ENCODE measurements around the gene LYVE1. TPM values are rescaled to one million over a fixed set of nuclear protein-coding genes. Genes with fewer than 3 reads are reported as not detected.

The LYVE1 gene
- total RNA-seq, 1 donor: not detected

- H2AFZ ChIP-seq (ENCODE audit: low read length): no peak overlapping the region
- TF ChIP-seq, protein P1, sequence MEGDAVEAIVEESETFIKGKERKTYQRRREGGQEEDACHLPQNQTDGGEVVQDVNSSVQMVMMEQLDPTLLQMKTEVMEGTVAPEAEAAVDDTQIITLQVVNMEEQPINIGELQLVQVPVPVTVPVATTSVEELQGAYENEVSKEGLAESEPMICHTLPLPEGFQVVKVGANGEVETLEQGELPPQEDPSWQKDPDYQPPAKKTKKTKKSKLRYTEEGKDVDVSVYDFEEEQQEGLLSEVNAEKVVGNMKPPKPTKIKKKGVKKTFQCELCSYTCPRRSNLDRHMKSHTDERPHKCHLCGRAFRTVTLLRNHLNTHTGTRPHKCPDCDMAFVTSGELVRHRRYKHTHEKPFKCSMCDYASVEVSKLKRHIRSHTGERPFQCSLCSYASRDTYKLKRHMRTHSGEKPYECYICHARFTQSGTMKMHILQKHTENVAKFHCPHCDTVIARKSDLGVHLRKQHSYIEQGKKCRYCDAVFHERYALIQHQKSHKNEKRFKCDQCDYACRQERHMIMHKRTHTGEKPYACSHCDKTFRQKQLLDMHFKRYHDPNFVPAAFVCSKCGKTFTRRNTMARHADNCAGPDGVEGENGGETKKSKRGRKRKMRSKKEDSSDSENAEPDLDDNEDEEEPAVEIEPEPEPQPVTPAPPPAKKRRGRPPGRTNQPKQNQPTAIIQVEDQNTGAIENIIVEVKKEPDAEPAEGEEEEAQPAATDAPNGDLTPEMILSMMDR (IDR thresholded peaks at IDR 0.05; ENCODE audit: extremely low read depth, low read depth, low read length): no peak
- DNase-seq (ENCODE audit: insufficient read length, low spot score, missing footprints): no peak
- H3K4me1 ChIP-seq (ENCODE audit: insufficient read depth, low read length): peaks cover 38% of the 10 kb centered on the region
- no peaks in the 10 kb centered on the region for H4K20me1 ChIP-seq (ENCODE audit: insufficient read depth, low read length)
- H3K4me3 ChIP-seq (ENCODE audit: insufficient read depth, low read length): no peak overlapping the region
- H3K4me2 ChIP-seq (ENCODE audit: insufficient read depth, low read length): no peak overlapping the region
- no peaks in the 10 kb centered on the region for H3K79me2 ChIP-seq (ENCODE audit: insufficient read depth, low read length)
- no peaks in the 10 kb centered on the region for H3K9me3 ChIP-seq (ENCODE audit: low read depth, low read length)
- H3K27ac ChIP-seq (ENCODE audit: low read depth, low read length): no peak overlapping the region
- H3K27me3 ChIP-seq (ENCODE audit: insufficient read depth, low read length): peaks cover 6% of the 10 kb centered on the region
- no peaks in the 10 kb centered on the region for H3K36me3 ChIP-seq (ENCODE audit: insufficient read depth, low read length)
Measured at GRCh38 chr11:10608584-10608983, 40.1 kb upstream of the LYVE1 start.

- Histone ChIP-seq H3K4me2 (ENCODE audit: insufficient read depth, low read length) (no peak overlapping the region), H3K4me1 (ENCODE audit: insufficient read depth, low read length) (peaks cover 38% of the 10 kb centered on the region)
Measured at GRCh38 chr11:10607462-10608132, 39.1 kb upstream of the LYVE1 start.

GRCh38 chr11:10606536-10607208 lies 38.2 kb upstream of the LYVE1 start:
- peak; percentile 79 for DNase-seq (ENCODE audit: insufficient read length, low spot score, missing footprints)
- TF ChIP-seq, protein P1 (IDR thresholded peaks at IDR 0.05; ENCODE audit: extremely low read depth, low read depth, low read length): no peak
- Histone ChIP-seq H2AFZ (ENCODE audit: low read length) (peak overlapping the region; percentile 49), H3K9me3 (ENCODE audit: low read depth, low read length) (no peaks in the 10 kb centered on the region), H3K36me3 (ENCODE audit: insufficient read depth, low read length) (no peaks in the 10 kb centered on the region), H3K4me3 (ENCODE audit: insufficient read depth, low read length) (peak overlapping the region; percentile 2), H4K20me1 (ENCODE audit: insufficient read depth, low read length) (no peaks in the 10 kb centered on the region), H3K79me2 (ENCODE audit: insufficient read depth, low read length) (no peaks in the 10 kb centered on the region), H3K4me2 (ENCODE audit: insufficient read depth, low read length) (peak overlapping the region; percentile 67), H3K27ac (ENCODE audit: low read depth, low read length) (peak overlapping the region; percentile 84), H3K27me3 (ENCODE audit: insufficient read depth, low read length) (no peaks in the 10 kb centered on the region), H3K4me1 (ENCODE audit: insufficient read depth, low read length) (peaks cover 38% of the 10 kb centered on the region)

More at GRCh38 chr11:10607462-10608132, 39.1 kb upstream of the LYVE1 start:
- TF ChIP-seq, protein P1 (IDR thresholded peaks at IDR 0.05; ENCODE audit: extremely low read depth, low read depth, low read length): no peak
- H4K20me1 ChIP-seq (ENCODE audit: insufficient read depth, low read length): no peaks in the 10 kb centered on the region
- no peak for DNase-seq (ENCODE audit: insufficient read length, low spot score, missing footprints)
- no peaks in the 10 kb centered on the region for H3K27me3 ChIP-seq (ENCODE audit: insufficient read depth, low read length)
- H3K4me3 ChIP-seq (ENCODE audit: insufficient read depth, low read length): no peak overlapping the region
- no peaks in the 10 kb centered on the region for H3K79me2 ChIP-seq (ENCODE audit: insufficient read depth, low read length)
- H3K36me3 ChIP-seq (ENCODE audit: insufficient read depth, low read length): no peaks in the 10 kb centered on the region
- H3K27ac ChIP-seq (ENCODE audit: low read depth, low read length): no peak overlapping the region
- no peak overlapping the region for H2AFZ ChIP-seq (ENCODE audit: low read length)
- no peaks in the 10 kb centered on the region for H3K9me3 ChIP-seq (ENCODE audit: low read depth, low read length)

DNA sequence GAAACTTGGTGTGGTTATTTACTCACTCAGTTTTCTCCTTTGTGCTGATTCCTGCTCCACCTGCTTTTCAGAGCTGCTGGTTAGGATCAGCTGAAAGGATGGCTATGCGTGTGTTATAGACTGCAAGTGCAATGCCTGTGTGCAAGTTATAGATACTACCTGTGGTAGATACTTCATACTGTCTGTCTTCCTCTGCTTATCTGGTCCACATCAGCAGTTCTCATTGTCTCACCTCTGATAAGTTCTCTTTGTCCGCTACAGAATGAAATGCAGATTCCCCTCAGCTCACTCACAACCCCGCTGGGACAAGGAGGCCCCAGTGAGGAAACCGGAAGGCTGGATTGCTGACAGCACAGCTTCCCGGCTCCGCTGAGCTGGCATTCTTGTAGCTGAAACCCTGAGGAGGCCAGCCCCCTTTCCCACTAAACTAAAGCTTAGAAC lies 37.5 kb upstream of the LYVE1 start:
- Histone ChIP-seq H3K27ac (ENCODE audit: low read depth, low read length) (peak overlapping the region; percentile 84), H4K20me1 (ENCODE audit: insufficient read depth, low read length) (no peaks in the 10 kb centered on the region), H3K9me3 (ENCODE audit: low read depth, low read length) (no peaks in the 10 kb centered on the region), H3K79me2 (ENCODE audit: insufficient read depth, low read length) (no peaks in the 10 kb centered on the region), H3K36me3 (ENCODE audit: insufficient read depth, low read length) (no peaks in the 10 kb centered on the region), H2AFZ (ENCODE audit: low read length) (no peak overlapping the region), H3K4me3 (ENCODE audit: insufficient read depth, low read length) (peak overlapping the region; percentile 2), H3K27me3 (ENCODE audit: insufficient read depth, low read length) (no peaks in the 10 kb centered on the region), H3K4me1 (ENCODE audit: insufficient read depth, low read length) (peaks cover 38% of the 10 kb centered on the region), H3K4me2 (ENCODE audit: insufficient read depth, low read length) (peak overlapping the region; percentile 67)
- TF ChIP-seq, protein P1 (IDR thresholded peaks at IDR 0.05; ENCODE audit: extremely low read depth, low read depth, low read length): no peak
- peak; percentile 81 for DNase-seq (ENCODE audit: insufficient read length, low spot score, missing footprints)
